Measurements from ENCODE around the gene OTOGL.
"Not testable (repeated sequence)": the region's sequence is repeated elsewhere in the genome, so short reads cannot be mapped to it uniquely, and the experiment has no call there.

OTOGL gene

GRCh38 chr12:80293347-80293746, 194.0 kb downstream of the OTOGL start:
- no peak for DNase-seq

DNA sequence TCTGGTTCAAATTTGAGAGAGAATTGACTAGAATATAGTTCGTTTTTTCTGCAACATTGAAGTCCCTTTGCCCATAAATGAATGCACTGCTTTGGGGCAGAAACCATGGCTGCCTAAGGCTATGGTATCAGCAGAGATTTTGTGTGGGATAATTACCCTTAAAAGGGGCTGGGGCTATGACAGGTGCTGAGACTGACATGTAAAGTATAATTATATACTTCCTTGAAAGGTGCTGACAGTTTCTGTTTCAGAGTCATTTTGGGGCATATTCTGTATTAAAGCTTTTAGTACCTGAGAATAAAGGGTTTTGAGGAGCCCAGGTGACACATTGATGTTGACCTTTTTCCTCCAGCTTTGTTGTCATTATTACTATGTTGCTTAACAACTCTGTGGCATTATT, 194.4 kb downstream of the OTOGL start:
- no peak for DNase-seq

DNA sequence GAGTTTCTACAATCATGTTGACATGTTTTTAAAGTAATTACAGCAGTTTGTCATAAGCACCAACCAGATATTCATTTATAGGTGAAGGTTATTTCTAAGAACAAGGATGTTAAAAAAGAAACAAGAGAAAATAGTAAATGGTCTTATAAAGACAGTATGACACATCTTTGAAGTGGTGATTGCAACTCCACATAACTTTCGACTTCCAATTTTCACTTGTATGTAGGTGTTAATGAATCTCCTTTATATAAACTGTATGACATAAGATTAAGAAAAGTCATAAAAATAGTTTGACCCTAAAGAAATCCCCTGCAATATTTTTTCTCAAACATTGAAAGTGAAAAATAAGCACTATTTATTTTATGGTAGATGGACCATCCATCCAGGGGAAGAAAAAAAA, 199.9 kb downstream of the OTOGL start:
- no peak for DNase-seq

DNA sequence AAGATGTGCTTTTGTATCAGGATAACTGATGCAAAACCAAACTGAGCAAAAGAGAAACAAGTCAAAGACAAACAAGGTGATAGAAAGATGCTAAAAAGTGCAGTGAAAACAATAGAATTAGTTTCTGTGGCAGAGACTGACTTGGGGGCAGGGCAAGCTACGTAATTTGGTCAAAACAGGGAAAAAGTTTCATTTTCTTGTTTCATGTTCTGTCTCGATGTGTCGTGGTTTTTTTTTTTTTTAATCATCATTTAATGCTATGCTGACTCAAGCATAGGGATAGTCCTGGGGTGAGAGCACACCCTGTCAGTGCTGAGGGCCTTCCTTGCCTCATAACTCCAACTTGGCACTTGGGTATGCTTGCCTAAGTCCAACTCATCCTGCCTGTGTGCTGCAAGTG, 200.6 kb downstream of the OTOGL start:
- DNase-seq = no peak

DNA sequence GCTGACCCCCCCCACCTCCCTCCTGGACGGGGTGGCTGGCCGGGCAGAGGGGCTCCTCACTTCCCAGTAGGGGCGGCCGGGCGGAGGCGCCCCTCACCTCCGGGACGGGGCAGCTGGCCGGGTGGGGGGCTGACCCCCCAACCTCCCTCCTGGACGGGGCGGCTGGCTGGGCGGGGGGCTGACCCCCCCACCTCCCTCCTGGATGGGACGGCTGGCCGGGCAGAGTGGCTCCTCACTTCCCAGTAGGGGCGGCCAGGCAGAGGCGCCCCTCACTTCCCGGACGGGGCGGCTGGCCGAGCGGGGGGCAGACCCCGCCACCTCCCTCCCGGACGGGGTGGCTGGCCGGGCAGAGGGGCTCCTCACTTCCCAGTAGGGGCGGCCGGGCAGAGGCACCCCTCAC, 208.1 kb downstream of the OTOGL start:
- DNase-seq = not testable (repeated sequence)

GRCh38 chr12:80313209-80313608, 213.9 kb downstream of the OTOGL start:
- peak; percentile 2 for DNase-seq

- no peak for DNase-seq
Measured at GRCh38 chr12:80314741-80315140, 215.4 kb downstream of the OTOGL start.

DNA sequence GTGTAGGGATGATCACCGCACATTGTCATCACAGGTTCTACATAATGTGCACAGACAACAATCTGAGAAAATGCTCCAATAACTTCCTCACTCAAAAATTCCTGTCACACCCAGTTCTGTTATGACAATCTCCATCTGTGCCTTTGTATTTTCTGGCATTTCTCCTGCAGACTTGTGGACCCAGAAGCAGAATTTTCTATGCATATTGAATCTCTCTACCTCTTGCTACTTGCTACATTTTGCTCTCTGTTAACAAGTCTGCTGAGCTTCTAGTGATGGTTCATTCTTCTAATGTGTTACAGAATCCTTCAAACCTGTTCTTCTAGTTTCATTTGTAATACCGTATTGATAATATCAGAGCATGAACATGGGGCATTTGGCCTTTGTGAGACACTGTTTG, 216.9 kb downstream of the OTOGL start:
- no peak for DNase-seq

DNA sequence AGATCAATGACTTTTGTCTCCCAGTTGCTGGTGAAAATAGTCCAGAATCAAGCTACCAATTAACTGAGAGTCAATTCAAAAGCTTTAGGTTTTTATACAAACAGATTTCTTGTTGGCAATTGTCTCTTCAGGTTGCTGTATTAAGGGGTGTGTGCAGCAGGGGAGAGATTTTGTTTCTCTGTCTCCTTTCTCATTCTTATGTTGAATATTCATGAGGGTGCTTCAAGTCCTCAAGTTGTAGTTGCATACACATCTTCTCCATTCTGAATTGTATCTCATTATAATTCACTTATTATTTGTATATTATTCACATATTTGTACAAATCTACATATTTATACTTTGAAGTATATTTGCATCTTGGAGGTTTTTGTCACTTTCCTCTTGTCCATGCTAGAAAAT, 218.0 kb downstream of the OTOGL start:
- no peak for DNase-seq

DNA sequence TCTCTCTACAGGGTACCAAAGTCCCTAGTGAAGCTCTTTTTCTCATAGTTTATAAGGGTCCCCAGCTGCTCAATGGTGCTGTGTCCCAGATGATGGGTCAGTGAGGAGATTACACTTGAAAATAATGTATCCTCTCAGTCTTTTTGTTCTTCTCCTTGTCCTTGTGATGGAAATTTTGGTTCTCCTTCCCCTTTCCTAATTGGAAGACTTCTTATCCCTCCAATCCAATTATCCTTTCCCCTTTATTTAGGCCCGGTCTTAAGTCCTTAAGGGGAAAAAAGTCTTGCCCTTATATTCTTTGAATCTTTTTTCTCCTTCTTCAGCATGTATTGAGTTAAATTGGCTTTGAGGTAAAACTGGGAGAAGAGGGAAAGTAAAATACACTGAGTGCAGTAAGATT, 218.6 kb downstream of the OTOGL start:
- no peak for DNase-seq

DNA sequence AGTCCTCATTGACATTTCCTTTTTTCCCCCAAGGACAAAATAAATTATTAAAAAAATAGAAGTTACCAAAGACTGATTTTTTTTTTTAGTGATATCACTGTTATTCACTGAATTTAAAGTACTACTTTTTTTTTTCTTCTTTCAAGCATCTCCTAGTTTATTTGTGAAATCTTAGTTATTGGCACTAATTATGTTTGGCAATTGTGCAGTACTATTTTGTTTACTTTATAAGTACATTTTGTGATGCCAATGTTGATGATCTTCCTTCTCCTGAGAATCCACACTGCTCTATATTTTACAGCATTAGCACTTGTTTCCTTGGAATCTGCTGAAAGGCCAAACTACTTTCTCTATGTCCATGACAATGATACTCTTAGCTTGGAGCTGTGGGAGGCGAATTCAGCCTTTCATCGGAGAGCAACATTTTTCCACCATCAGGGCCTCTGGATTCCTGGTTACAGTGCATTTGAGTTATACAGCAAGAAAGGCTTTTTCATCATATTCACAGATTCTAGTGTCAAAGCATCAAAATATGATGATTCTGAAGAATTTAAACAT, 220.9 kb downstream of the OTOGL start:
- no peak for DNase-seq

DNA sequence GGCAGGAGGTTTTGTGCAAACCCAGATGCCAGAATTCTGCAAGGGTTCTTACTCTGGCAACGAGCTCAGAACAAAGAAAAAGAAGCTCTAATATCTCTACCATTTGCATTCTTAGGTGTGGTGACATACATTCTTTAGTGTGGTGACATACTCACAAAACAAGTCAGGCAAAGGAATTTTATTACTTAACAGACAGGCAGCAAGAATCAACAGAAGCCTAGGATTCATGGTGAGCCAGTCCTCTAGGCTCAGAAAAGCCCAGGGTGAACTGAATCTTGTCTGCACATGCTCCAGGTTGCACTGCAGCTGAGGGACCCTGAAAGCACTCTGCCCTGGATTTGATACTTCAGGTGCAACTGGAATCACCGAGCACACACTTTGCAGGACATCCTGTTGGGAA, 222.3 kb downstream of the OTOGL start:
- no peak for DNase-seq

DNA sequence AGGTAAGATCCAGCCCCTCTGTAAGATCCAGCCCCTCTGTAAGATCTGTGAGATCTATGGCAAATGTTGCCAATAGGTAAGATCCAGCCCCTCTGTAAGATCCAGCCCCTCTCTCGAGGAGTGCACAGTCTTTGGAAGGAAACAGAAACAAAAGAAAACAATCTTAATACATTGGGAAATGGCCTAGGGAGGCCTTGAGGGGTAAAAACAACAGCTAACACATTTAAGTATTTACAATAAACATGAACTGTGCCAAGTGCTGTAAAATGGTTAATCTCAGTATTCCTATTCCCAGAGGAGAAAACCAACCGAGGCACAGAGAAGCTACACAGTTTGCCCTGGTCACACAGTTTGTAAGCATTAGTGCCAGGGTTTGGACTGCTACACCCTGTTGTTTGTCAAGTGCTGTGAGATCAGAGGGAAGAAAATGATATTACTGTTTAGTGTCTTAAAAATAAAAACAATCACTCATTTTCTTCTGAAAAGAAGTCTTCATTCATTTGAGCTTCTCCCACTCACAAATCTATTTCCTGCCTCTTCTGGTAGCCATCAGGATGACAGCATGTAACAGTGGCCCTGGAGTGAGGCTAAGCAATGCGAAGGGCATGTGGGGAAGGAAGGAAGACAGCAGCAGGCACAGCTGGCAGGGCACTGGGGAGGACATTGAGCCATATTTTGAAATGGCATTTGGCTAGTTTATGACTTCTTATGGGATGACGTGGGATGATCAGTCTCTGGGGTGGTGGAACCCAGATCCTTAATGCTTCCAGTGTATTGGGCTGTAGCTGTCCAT, 226.0 kb downstream of the OTOGL start:
- DNase-seq = no peak

GRCh38 chr12:80332827-80333226, 233.5 kb downstream of the OTOGL start:
- DNase-seq = no peak

DNA sequence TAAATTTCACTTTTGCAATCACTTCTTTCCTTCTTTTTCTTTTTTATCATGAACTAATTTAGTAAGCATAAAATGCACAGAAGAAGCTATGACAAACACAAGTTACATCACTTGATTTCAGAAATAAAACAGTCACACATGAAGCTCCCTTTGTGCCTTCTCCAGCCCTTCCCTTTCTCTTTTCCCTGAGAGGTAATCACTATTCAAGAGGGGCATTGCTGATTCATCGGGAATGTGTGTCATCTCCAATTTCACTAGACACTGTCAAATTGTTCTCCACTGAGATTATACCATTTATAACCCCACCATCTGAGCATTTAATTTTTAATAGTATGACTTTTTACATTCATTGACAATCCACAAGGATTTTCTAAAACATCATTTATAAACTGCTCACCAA, 253.1 kb downstream of the OTOGL start:
- DNase-seq = no peak

DNA sequence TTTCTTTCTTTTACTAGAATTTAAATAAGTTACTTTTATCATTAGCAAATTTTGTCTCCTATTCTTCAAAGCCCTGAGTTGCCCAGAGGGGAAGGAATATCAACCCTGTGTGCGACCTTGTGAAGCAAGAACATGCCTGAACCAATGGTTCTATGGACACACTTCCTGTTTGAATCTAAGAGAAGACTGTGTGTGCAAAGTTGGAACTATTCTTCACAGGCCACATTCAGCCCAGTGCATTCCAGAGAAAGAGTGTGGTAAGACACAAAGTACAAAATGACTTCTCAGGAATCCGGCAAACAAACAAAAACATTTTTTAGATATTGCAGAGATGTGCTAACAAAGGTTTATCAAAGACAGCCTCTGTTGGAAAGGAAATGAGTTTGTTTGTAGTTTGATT, 253.9 kb downstream of the OTOGL start:
- DNase-seq = no peak

- no peak for DNase-seq
Measured at GRCh38 chr12:80356097-80356496, 256.8 kb downstream of the OTOGL start.

DNA sequence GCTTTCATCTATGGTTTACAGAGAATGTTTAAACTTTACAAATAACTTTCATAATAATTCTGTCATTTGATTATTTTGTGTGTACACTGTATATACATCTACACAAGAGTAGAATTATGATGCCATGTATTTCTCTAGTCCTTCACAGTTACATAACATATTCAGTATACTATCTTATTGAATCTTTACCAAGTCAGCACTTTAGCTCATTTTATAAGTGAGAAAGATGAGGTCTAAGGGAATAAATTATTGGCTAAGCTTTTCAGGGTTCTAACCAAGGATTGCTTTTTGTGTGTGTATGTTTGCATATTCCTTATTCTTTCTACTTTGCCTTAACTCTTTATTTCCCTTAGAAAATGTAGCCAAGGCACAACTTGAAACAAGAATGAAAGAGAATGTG, 260.4 kb downstream of the OTOGL start:
- no peak for DNase-seq

- DNase-seq = no peak
Measured at GRCh38 chr12:80364056-80364455, 264.7 kb downstream of the OTOGL start.

DNA sequence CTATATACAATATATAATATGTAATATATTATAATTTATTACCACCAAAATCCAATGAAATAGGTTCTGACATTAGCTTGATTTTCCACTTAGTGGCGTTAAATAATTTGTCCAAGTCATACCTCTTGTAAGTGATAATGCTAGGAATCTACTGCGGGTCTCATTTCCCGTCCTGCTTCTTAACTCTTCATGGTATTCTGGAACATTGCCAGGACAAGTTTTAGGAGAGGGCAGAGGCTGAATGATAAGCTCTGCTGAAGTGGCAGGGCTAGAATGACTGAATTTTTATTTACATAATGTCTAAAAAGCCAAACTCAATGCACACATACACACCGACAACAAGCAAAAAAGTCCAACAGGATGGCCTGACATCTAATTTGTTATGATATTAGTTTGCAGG, 274.3 kb downstream of the OTOGL start:
- DNase-seq = peak; percentile 1

DNA sequence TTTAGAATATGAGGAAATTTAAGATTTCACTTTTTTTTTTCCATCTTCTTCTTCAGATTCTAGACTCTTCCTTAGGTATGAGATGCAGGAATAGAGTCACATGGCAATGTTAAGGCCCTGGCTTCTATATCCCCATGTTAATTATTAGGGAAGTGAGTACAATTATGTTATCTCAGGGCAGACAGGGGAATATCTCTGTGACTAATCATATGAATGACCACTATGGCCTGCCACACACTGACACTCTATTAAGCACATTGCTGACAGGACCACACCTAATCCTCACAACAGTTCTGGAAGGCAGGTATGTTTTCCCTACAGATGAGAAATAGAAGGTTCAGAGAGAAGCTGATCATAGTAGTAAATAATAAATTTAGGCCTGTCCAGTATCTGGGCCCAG, 275.3 kb downstream of the OTOGL start:
- no peak for DNase-seq

- DNase-seq = no peak
Measured at GRCh38 chr12:80377140-80377794, 277.9 kb downstream of the OTOGL start.

GRCh38 chr12:80381121-80381520, 281.8 kb downstream of the OTOGL start:
- DNase-seq = no peak

DNA sequence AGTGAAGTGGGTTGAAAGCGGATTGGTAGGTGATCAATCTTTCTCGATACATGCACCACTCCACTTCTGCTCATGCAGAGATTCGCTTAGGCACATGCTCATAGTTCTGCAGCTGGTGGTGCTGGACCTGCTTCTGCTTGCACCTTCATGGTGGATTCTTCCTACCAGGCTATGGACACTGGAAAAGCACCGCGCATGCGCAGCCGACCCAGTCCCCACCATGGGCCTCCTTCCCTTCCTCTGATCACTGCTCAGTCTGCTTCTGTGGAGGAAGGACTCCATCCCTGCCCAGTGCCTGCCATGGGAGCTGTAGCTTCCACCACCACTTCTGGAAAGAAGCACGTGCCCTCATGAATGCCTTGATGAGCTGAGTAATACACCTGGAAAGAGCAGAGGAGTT, 282.9 kb downstream of the OTOGL start:
- no peak for DNase-seq
